ENCODE measurements around the gene ITGB3.

ITGB3 gene

DNA sequence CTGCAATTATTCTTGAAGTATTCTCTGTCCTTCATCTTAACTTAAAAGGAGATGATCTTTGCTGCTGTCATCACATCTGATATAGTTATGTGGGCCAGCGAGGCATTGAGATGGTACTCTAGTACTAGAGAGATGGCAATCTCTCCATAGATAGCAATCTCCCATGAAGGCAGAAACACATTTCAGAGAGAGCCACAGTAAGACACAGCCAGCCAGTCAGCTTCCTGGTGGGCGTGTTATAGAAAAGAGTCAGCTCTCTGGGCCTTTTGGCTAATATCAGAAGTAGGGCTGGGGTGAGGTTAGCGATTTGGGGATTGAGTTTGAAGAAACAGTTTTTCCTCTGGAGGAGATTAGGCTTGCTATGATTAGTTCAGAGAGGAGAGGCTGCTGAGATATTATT lies 47.5 kb downstream of the ITGB3 start:
- Histone ChIP-seq H2BK15ac (ENCODE audit: low read length) (no peak overlapping the region), H3K9ac (ENCODE audit: low read depth, low read length, poor library complexity) (no peak overlapping the region), H3K18ac (ENCODE audit: low read length) (no peak overlapping the region), H3K27ac (replicated peaks; ENCODE audit: low read length) (no peak overlapping the region), H2BK5ac (ENCODE audit: low read length) (no peak overlapping the region), H3K9me3 (replicated peaks in 1 of 2; ENCODE audit: control insufficient read depth in 2 of 2, insufficient read depth in 1 of 2, low read depth in 1 of 2, low read length in 2 of 2) (peaks cover 4 to 15% of the 10 kb centered on the region in 2 donors), H3K27me3 (ENCODE audit: control insufficient read depth in 3 of 3, insufficient read depth in 3 of 3, low read depth in 1 of 3, low read length in 3 of 3) (no peaks in the 10 kb centered on the region), H2BK120ac (ENCODE audit: low read depth, low read length) (no peak overlapping the region), H2AFZ (ENCODE audit: low read length) (no peak overlapping the region), H2BK12ac (ENCODE audit: low read length) (no peak overlapping the region), H3K4ac (ENCODE audit: low read length) (no peak overlapping the region), H3K4me3 (ENCODE audit: low read length in 2 of 2) (no peak overlapping the region), H4K8ac (ENCODE audit: low read depth, low read length) (no peak overlapping the region), H3K14ac (ENCODE audit: low read length) (no peak overlapping the region), H3K23ac (ENCODE audit: low read depth, low read length, poor library complexity) (no peak overlapping the region), H3K4me2 (ENCODE audit: insufficient read depth, low read length, poor library complexity, severe bottlenecking) (no peak overlapping the region), H3K36me3 (replicated peaks in 1 of 2; ENCODE audit: control insufficient read depth in 2 of 2, insufficient read depth in 2 of 2, low read length in 2 of 2) (no peaks in the 10 kb centered on the region), H4K91ac (ENCODE audit: low read depth, low read length, poor library complexity) (no peak overlapping the region), H2AK5ac (ENCODE audit: low read depth, low read length) (no peak overlapping the region), H3K4me1 (ENCODE audit: control insufficient read depth in 2 of 2, insufficient read depth in 1 of 2, low read depth in 1 of 2, low read length in 2 of 2) (no peaks in the 10 kb centered on the region), H3K79me1 (ENCODE audit: low read depth, low read length) (no peaks in the 10 kb centered on the region)
- DNase-seq (ENCODE audit: low spot score) = no peak
- no CpG with 5 or more reads among the region's 3 CpGs for WGBS, 2 donors (ENCODE audit: extremely low coverage in 2 of 2, insufficient read length in 2 of 2, insufficient replicate concordance in 1 of 2)

- no peak overlapping the region for H3K4ac ChIP-seq (ENCODE audit: low read length)
- H3K23ac ChIP-seq (ENCODE audit: low read depth, low read length, poor library complexity) = no peak overlapping the region
- H4K8ac ChIP-seq (ENCODE audit: low read depth, low read length) = no peak overlapping the region
- no peak overlapping the region for H3K14ac ChIP-seq (ENCODE audit: low read length)
- H3K79me1 ChIP-seq (ENCODE audit: low read depth, low read length) = no peaks in the 10 kb centered on the region
- H3K4me1 ChIP-seq (ENCODE audit: control insufficient read depth in 2 of 2, insufficient read depth in 1 of 2, low read depth in 1 of 2, low read length in 2 of 2) = no peaks in the 10 kb centered on the region
- H2AFZ ChIP-seq (ENCODE audit: low read length) = no peak overlapping the region
- no peak overlapping the region for H3K9ac ChIP-seq (ENCODE audit: low read depth, low read length, poor library complexity)
- no peak overlapping the region for H2BK5ac ChIP-seq (ENCODE audit: low read length)
- H4K91ac ChIP-seq (ENCODE audit: low read depth, low read length, poor library complexity) = no peak overlapping the region
- H3K36me3 ChIP-seq (replicated peaks in 1 of 2; ENCODE audit: control insufficient read depth in 2 of 2, insufficient read depth in 2 of 2, low read length in 2 of 2) = no peaks in the 10 kb centered on the region
- DNase-seq (ENCODE audit: low spot score) = no peak
- H3K18ac ChIP-seq (ENCODE audit: low read length) = no peak overlapping the region
- H3K27me3 ChIP-seq (ENCODE audit: control insufficient read depth in 3 of 3, insufficient read depth in 3 of 3, low read depth in 1 of 3, low read length in 3 of 3) = no peaks in the 10 kb centered on the region
- H3K27ac ChIP-seq (replicated peaks; ENCODE audit: low read length) = no peak overlapping the region
- H2BK12ac ChIP-seq (ENCODE audit: low read length) = no peak overlapping the region
- H3K4me3 ChIP-seq (ENCODE audit: low read length in 2 of 2) = no peak overlapping the region
- WGBS, 2 donors (ENCODE audit: extremely low coverage in 2 of 2, insufficient read length in 2 of 2, insufficient replicate concordance in 1 of 2) = no CpG with 5 or more reads among the region's 2 CpGs
- H2BK120ac ChIP-seq (ENCODE audit: low read depth, low read length) = no peak overlapping the region
- no peak overlapping the region for H3K4me2 ChIP-seq (ENCODE audit: insufficient read depth, low read length, poor library complexity, severe bottlenecking)
- peaks cover 4 to 15% of the 10 kb centered on the region in 2 donors for H3K9me3 ChIP-seq (replicated peaks in 1 of 2; ENCODE audit: control insufficient read depth in 2 of 2, insufficient read depth in 1 of 2, low read depth in 1 of 2, low read length in 2 of 2)
- H2BK15ac ChIP-seq (ENCODE audit: low read length) = no peak overlapping the region
- H2AK5ac ChIP-seq (ENCODE audit: low read depth, low read length) = no peak overlapping the region
These were observed 48.2 kb downstream of the ITGB3 start for GRCh38 chr17:47301831-47302230.

DNA sequence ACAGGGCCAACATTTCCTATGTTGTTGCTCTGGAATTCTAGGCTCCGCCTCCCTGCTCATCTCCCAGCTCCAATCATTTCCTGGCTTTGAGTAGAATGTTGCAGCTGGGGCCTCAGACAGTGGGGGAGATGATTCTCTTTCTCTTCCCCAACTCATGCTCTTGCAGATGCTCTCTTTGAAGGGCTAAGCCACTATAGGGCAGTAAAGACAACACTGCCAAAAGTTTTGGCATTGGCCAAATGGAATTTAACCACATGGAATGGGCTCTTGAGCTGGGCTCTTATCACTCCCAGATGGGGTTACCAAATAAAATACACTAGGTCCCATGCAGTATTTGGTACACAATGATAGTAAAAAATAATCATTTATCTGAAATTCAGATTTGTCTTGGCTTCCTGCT lies 50.6 kb downstream of the ITGB3 start:
- Histone ChIP-seq H3K18ac (ENCODE audit: low read length) (no peak overlapping the region), H2BK120ac (ENCODE audit: low read depth, low read length) (no peak overlapping the region), H3K4ac (ENCODE audit: low read length) (no peak overlapping the region), H3K27ac (replicated peaks; ENCODE audit: low read length) (no peak overlapping the region), H4K91ac (ENCODE audit: low read depth, low read length, poor library complexity) (no peak overlapping the region), H2BK12ac (ENCODE audit: low read length) (no peak overlapping the region), H2AK5ac (ENCODE audit: low read depth, low read length) (no peak overlapping the region), H4K8ac (ENCODE audit: low read depth, low read length) (no peak overlapping the region), H3K9ac (ENCODE audit: low read depth, low read length, poor library complexity) (no peak overlapping the region), H3K4me3 (ENCODE audit: low read length in 2 of 2) (no peak overlapping the region), H3K4me2 (ENCODE audit: insufficient read depth, low read length, poor library complexity, severe bottlenecking) (no peak overlapping the region), H3K36me3 (replicated peaks in 1 of 2; ENCODE audit: control insufficient read depth in 2 of 2, insufficient read depth in 2 of 2, low read length in 2 of 2) (no peaks in the 10 kb centered on the region), H3K23ac (ENCODE audit: low read depth, low read length, poor library complexity) (no peak overlapping the region), H3K9me3 (replicated peaks in 1 of 2; ENCODE audit: control insufficient read depth in 2 of 2, insufficient read depth in 1 of 2, low read depth in 1 of 2, low read length in 2 of 2) (peaks cover 6 to 15% of the 10 kb centered on the region in 2 donors), H2AFZ (ENCODE audit: low read length) (no peak overlapping the region), H3K79me1 (ENCODE audit: low read depth, low read length) (no peaks in the 10 kb centered on the region), H3K27me3 (ENCODE audit: control insufficient read depth in 3 of 3, insufficient read depth in 3 of 3, low read depth in 1 of 3, low read length in 3 of 3) (no peaks in the 10 kb centered on the region), H3K4me1 (ENCODE audit: control insufficient read depth in 2 of 2, insufficient read depth in 1 of 2, low read depth in 1 of 2, low read length in 2 of 2) (no peaks in the 10 kb centered on the region), H3K14ac (ENCODE audit: low read length) (no peak overlapping the region), H2BK15ac (ENCODE audit: low read length) (no peak overlapping the region), H2BK5ac (ENCODE audit: low read length) (no peak overlapping the region)
- WGBS, 2 donors (ENCODE audit: extremely low coverage in 2 of 2, insufficient read length in 2 of 2, insufficient replicate concordance in 1 of 2) = no CpG with 5 or more reads among the region's 1 CpG
- no peak for DNase-seq (ENCODE audit: low spot score)

GRCh38 chr17:47305302-47305923 lies 51.8 kb downstream of the ITGB3 start:
- Histone ChIP-seq H3K79me1 (ENCODE audit: low read depth, low read length) (no peaks in the 10 kb centered on the region), H3K4me3 (ENCODE audit: low read length in 2 of 2) (no peak overlapping the region), H3K23ac (ENCODE audit: low read depth, low read length, poor library complexity) (no peak overlapping the region), H2BK5ac (ENCODE audit: low read length) (no peak overlapping the region), H3K4ac (ENCODE audit: low read length) (no peak overlapping the region), H3K27ac (replicated peaks; ENCODE audit: low read length) (no peak overlapping the region), H3K36me3 (replicated peaks in 1 of 2; ENCODE audit: control insufficient read depth in 2 of 2, insufficient read depth in 2 of 2, low read length in 2 of 2) (no peaks in the 10 kb centered on the region), H2AK5ac (ENCODE audit: low read depth, low read length) (no peak overlapping the region), H4K8ac (ENCODE audit: low read depth, low read length) (no peak overlapping the region), H4K91ac (ENCODE audit: low read depth, low read length, poor library complexity) (no peak overlapping the region), H3K27me3 (ENCODE audit: control insufficient read depth in 3 of 3, insufficient read depth in 3 of 3, low read depth in 1 of 3, low read length in 3 of 3) (no peaks in the 10 kb centered on the region), H2BK12ac (ENCODE audit: low read length) (no peak overlapping the region), H3K14ac (ENCODE audit: low read length) (no peak overlapping the region), H3K9me3 (replicated peaks in 1 of 2; ENCODE audit: control insufficient read depth in 2 of 2, insufficient read depth in 1 of 2, low read depth in 1 of 2, low read length in 2 of 2) (peaks cover 6 to 15% of the 10 kb centered on the region in 2 donors), H3K9ac (ENCODE audit: low read depth, low read length, poor library complexity) (no peak overlapping the region), H3K4me2 (ENCODE audit: insufficient read depth, low read length, poor library complexity, severe bottlenecking) (no peak overlapping the region), H2BK15ac (ENCODE audit: low read length) (no peak overlapping the region), H2BK120ac (ENCODE audit: low read depth, low read length) (no peak overlapping the region), H2AFZ (ENCODE audit: low read length) (no peak overlapping the region), H3K18ac (ENCODE audit: low read length) (no peak overlapping the region), H3K4me1 (ENCODE audit: control insufficient read depth in 2 of 2, insufficient read depth in 1 of 2, low read depth in 1 of 2, low read length in 2 of 2) (peaks cover 1 to 3% of the 10 kb centered on the region in 2 donors)
- DNase-seq (ENCODE audit: low spot score) = no peak
- WGBS, 2 donors (ENCODE audit: extremely low coverage in 2 of 2, insufficient read length in 2 of 2, insufficient replicate concordance in 1 of 2) = no CpG with 5 or more reads among the region's 4 CpGs
